ENCODE measurements around the gene KCNMB1. TPM values are rescaled to one million over a fixed set of nuclear protein-coding genes. Genes with fewer than 3 reads are reported as not detected.

The KCNMB1 gene
- total and polyA plus RNA-seq, 8 donors = 0.29 to 19.8 (median 5.5) TPM

GRCh38 chr5:170343177-170343576, 46.0 kb downstream of the KCNMB1 start:
- Histone ChIP-seq H3K4me1 (peaks cover 0 to 10% (median 0%) of the 10 kb centered on the region in 4 donors), H3K36me3 (no peaks in the 10 kb centered on the region), H3K27ac (no peak overlapping the region), H3K27me3 (peaks cover 0 to 4% (median 3%) of the 10 kb centered on the region in 3 donors), H3K4me3 (no peak overlapping the region), H3K9me3 (peaks cover 0 to 4% (median 0%) of the 10 kb centered on the region in 4 donors)
- DNase-seq = no peak
- no peak for TF ChIP-seq POLR2A (IDR thresholded peaks at IDR 0.05)
- no peak for TF ChIP-seq CTCF (IDR thresholded peaks at IDR 0.05)
- TF ChIP-seq POLR2AphosphoS5 (IDR thresholded peaks at IDR 0.05) = no peak
- no peak for TF ChIP-seq EP300 (IDR thresholded peaks at IDR 0.05)
- intact Hi-C loops (cut with DNase I; ENCODE audit: low total_unique reads) = loop anchor here (10.0 kb wide), 1 partner anchor 78 kb away; no protein-coding TSS in a partner anchor
- WGBS, 5 donors = 45 to 73% (median 58%) methylated on average over 3 of the region's 3 CpGs

DNA sequence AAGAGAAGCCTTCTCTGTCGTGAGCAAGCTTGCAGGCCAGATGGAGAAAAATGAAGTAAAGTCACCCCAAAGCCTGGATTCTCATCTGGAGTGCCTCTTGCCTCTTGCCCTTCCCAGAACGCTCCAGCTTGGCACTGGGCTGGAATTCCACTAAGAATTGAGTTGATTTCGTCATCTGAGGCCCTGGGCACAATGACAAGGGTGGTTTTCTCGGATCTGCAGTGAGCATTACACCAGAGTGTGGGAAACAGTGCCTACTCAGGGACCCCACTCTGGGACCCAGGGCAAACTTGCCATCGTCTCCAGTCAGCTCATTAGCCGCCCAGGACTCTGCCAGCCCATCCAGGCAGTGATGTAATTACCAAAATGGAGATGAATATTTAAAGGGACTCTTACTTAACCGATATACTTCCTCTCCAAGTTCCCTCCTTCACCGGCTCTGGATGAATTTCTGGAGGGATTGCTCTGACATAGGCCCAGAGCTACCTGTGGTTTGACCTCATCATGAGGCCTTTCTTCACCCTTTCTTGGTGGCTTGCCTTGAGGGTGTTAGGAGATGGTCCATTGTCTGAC, 46.9 kb downstream of the KCNMB1 start:
- peaks cover 0 to 18% (median 0%) of the 10 kb centered on the region in 4 donors for H3K4me1 ChIP-seq
- no peak overlapping the region for H3K27ac ChIP-seq
- intact Hi-C loops (cut with DNase I; ENCODE audit: low total_unique reads) = loop anchor here (10.0 kb wide), 1 partner anchor 77 kb away; no protein-coding TSS in a partner anchor
- H3K9me3 ChIP-seq = peaks cover 0 to 4% (median 0%) of the 10 kb centered on the region in 4 donors
- no peak overlapping the region for H3K4me3 ChIP-seq
- no peaks in the 10 kb centered on the region for H3K36me3 ChIP-seq
- DNase-seq = no peak
- TF ChIP-seq POLR2AphosphoS5 (IDR thresholded peaks at IDR 0.05) = no peak
- TF ChIP-seq CTCF (IDR thresholded peaks at IDR 0.05) = no peak
- no peak for TF ChIP-seq POLR2A (IDR thresholded peaks at IDR 0.05)
- TF ChIP-seq EP300 (IDR thresholded peaks at IDR 0.05) = no peak
- WGBS, 5 donors = 73 to 88% (median 82%) methylated on average over 8 of the region's 8 CpGs
- H3K27me3 ChIP-seq = peaks cover 0 to 4% (median 0%) of the 10 kb centered on the region in 3 donors

DNA sequence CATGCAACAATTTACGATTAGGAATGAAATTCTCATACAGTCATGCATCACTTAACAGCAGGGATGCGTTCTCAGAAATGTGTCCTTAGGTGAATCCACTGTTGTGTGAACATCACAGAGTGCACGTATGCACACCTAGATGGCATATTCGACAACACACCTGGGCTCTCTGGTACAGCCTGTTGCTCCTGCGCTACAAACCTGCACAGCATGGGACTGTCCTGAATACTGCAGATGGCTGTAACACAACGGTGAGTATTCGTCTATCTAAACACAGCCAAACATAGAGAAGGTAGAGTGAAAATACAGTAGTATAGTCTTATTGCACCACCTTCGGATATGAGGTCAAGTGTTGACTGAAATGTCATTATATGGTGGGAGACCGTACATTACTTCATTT, 47.6 kb downstream of the KCNMB1 start:
- Histone ChIP-seq H3K9me3 (peaks cover 0 to 4% (median 0%) of the 10 kb centered on the region in 4 donors), H3K4me1 (peaks cover 0 to 25% (median 0%) of the 10 kb centered on the region in 4 donors), H3K4me3 (no peak overlapping the region), H3K27me3 (peaks cover 0 to 4% (median 0%) of the 10 kb centered on the region in 3 donors), H3K27ac (no peak overlapping the region), H3K36me3 (no peaks in the 10 kb centered on the region)
- WGBS, 5 donors = 90 to 96% (median 94%) methylated on average over 9 of the region's 9 CpGs
- DNase-seq = no peak
- TF ChIP-seq EP300 (IDR thresholded peaks at IDR 0.05) (no peak), POLR2A (IDR thresholded peaks at IDR 0.05) (no peak), CTCF (IDR thresholded peaks at IDR 0.05) (no peak), POLR2AphosphoS5 (IDR thresholded peaks at IDR 0.05) (no peak)
- intact Hi-C loops (cut with DNase I; ENCODE audit: low total_unique reads) = loop anchor here (10.0 kb wide), 1 partner anchor 77 kb away; no protein-coding TSS in a partner anchor

GRCh38 chr5:170339780-170340167, 49.4 kb downstream of the KCNMB1 start:
- intact Hi-C loops (cut with DNase I; ENCODE audit: low total_unique reads) = loop anchor here (10.0 kb wide), 1 partner anchor 75 kb away; no protein-coding TSS in a partner anchor
- Histone ChIP-seq H3K27me3 (no peaks in the 10 kb centered on the region), H3K4me1 (peaks cover 0 to 38% (median 0%) of the 10 kb centered on the region in 4 donors), H3K36me3 (no peaks in the 10 kb centered on the region), H3K27ac (no peak overlapping the region), H3K9me3 (no peaks in the 10 kb centered on the region), H3K4me3 (no peak overlapping the region)
- DNase-seq = no peak
- WGBS, 5 donors = 90 to 96% (median 93%) methylated on average over 1 of the region's 1 CpG
- TF ChIP-seq EP300 (IDR thresholded peaks at IDR 0.05) (no peak), CTCF (IDR thresholded peaks at IDR 0.05) (no peak), POLR2AphosphoS5 (IDR thresholded peaks at IDR 0.05) (no peak), POLR2A (IDR thresholded peaks at IDR 0.05) (no peak)
